Astrocyte of the hippocampus (primary cell): ENCODE data around the gene KRTAP10-12.
A peak's percentile ranks its signal among the peaks of the same experiment; 100 is the strongest.

Source experiments
- DNase-seq: peaks from one replicate; pipeline ENCODE4 v3.0.0; 2011; ENCODE audit warnings: low read depth, low spot score

Gene KRTAP10-12

DNA sequence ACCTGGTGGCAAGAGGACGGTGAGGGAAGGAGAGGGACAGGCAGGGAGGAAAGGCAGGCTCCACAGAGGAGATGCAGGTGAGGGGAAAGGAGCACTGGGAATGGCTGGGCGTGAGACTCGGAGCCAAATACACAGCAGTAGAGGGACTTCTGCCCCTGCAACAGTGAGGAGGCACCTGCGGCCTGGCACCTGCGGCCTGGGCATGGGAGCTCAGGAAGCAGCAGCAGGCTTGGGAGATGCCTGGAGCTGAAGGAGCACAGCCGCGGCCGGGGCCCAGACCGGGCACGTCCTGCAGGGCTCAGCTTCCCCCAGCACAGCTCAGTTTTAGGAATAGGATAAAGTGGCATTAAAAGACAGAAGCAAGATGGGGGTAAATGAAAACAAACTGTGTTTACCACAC is 35.3 kb downstream of the KRTAP10-12 start:
- no peak for DNase-seq

DNA sequence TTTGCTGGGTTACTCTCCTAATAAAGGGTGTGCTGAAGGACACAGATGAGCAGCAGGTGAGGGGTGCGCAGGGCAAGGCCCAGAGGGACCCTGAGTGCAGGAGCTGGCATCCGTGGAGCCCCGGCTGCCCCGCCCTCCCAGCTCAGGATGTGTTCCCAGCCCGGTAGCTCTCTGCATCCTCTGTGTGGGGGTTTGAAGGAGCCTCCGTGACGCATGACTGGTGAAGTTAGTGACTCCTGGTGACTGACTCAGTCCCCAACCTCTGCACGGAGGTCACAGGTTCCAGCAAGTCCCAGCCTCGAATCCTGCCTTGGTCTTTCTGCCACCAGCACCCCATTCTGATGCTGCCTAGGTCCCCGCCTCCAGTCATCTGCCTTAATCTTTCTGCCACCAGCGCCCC is 36.0 kb downstream of the KRTAP10-12 start:
- no peak for DNase-seq

DNA sequence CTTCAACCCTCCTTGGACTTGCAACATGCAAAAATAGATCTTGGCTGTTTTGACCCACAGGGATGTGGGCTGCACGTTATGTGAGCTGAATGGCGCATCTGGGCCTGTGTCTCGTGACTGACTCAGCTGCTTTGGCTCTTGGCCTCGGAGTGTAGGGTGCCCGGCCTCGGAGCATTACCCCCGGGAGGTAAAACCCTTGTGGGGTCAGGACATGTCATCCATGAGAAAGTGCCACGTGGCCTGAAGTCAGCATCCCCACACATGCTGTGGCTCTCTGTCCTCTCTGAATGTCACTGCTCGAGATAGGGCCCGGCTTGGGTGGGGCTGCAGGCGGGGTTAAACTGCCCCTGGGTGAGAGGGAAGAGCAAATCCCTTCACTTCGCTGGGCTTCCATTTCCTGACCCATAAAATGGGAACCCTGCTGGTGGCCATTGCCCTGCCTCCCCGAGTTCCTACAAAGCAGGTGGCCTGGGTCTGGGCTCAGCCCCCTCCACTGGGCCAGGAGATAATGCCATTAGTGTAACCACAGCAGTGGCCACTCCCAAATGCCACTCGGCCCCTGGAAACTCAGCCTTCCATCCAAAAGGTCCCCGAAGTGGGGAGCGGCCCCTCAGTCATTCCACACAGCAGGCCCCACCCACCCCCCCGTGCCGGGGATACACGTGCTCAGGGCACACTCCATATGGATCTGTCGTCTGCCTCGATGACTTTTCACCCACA is 37.2 kb downstream of the KRTAP10-12 start:
- no peak for DNase-seq

DNA sequence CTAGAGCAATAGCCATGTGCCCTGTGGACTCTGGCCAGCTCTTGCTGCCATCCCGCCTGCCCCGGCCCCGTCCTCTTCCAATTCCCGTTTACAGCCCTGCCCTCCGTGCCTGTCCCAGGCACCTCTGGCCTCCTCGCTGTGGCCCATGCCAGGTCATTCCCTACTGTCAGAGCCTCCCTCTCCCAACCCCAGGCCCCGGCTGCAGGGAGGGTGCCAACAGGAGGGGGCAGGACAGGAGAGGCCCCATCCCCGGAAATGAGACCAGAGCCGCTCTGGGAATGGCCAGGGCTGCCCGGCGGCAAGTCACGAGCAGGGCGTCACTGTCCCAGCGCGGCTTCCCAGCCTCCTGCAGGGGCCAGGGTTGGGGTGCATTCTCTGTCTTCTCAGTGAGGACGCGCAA is 37.9 kb downstream of the KRTAP10-12 start:
- DNase-seq = no peak

DNA sequence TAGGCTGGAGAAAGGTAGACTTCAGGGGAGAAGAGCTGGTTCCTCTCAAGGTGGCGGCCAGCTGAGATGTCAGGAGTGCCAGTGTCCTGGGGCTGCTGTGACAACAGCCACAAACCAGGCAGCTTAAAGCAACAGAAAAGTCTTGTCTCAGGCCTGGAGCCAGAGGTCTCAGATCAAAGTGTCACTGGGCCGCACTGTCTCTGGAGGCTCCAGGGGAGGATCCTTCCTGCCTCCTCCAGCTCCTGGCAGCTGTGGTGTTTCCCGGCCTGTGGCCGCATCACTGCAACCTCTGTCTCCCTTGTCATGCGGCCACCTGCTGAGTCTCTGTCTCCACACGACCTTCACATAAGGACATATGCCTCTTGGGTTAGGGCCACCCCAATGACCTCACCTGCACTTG is 38.8 kb downstream of the KRTAP10-12 start:
- no peak for DNase-seq

DNA sequence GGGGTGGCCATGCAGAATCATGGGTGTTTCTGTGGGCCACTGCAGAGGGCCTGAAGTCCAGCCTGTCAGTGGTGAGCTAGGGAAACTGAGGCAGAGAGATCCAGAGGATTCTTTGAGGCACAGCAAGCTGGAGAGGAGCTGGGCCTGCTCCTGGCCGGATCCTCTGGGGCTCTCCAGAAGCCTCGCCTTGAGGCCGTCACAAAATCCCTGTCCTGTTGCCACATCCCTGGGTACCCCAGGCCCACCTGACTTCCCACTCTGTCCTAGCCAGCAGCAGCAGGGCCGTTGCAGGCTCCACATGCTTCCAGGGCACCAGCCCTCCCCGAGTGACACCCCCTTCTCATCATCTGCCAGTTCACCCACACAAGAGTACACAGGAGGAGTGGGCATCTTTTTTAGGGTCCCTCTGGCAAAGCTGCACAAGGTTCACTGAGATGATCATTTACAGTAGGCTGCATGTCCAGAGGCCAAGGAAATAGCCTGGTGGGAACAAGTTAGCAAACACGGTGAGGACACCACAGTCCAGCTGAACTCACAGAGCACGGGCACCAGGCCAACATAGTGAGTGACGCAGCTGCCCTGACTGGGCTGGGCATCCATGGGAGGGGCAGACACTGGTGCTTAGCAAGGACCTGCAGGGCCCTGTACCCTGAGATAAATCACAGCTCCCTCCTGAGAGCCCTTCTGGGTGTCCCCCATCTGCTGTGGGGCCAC is 39.5 kb downstream of the KRTAP10-12 start:
- DNase-seq = no peak

DNA sequence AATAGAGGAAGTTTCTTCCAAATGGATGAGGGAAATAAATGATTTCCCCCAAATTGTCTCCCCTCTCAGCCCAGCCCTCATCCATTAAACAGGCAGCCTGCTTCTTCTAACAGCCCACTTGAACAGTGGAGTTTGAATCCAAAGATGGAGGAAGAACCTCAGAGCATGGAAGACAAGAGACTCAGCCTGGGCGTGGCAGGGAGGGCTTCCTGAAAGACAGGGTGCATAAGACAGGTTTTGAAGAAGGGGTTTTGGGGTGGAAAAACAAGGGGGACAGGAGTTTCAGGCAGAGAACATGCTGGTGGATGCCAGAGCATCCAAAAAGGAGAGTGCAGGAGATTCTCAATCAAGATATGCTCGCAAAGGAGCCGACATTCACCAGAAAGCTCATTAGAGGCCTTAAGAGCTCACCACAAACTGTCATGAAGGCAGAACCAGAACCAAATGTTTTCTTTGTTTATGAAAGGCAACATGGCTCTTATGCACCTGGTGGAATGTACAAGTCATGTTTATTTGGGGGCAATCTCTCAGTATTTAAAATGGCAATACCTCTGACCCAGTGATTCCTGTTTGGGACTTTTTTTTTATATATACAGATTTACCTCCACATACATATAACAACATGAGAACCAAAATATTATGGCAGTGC is 40.9 kb downstream of the KRTAP10-12 start:
- DNase-seq = peak; percentile 43

DNA sequence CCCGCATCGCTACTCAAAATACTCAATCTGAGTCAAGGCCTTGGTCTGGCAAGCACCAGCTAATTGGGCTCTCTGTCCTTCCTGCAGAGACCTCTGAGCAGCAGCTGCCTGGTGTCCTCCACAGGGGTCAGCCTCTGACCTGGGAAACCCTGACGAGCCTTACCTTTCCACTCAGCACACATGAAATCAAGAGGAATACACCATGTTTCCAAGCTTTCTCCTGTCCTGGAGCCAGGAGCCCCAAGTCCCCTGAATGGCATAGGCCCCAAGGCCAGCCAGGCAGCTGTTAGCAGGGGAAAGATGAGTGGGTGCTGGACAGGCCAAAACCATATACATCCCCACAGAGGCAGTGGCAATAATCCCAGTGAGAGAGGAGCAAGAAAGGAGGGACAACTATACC is 41.6 kb downstream of the KRTAP10-12 start:
- DNase-seq = no peak

DNA sequence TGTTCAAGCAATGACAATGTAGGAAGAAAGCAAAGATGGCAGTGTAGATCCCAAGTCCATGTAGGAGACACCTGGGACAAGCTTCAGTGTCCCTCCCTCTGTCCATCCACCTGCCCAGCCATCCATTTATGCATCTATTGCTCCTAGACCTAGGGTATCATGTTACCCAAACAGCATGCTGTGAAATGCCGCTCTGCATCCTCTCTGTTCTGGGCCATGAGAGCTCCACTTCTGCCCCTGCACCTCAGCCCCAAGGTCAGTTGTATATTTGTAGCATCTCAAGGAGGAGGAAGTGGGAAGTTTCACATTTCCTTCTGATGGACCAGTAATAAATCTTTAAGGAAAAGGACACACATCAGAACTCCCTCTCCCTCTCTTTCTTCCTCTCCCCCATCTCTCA is 42.3 kb downstream of the KRTAP10-12 start:
- DNase-seq = no peak

DNA sequence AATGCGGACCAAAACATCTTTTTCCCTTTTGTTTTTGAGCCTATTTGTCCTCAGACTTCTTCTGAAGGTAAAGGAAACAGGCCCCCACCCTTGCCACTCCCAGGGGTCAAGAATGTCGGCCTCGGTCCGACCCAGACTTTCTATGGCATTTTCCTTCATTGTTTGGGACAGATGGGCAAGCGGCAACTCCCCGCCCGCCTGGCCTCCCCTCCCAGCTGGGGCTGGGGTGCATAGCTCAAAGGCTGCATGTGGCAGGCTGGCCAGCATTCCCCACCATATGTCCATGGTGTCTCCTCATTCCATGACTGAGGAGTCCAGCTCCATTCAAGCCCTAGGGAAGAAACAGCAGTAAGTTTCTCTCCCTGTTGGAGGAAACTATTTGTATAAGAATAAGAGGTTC is 43.8 kb downstream of the KRTAP10-12 start:
- no peak for DNase-seq

DNA sequence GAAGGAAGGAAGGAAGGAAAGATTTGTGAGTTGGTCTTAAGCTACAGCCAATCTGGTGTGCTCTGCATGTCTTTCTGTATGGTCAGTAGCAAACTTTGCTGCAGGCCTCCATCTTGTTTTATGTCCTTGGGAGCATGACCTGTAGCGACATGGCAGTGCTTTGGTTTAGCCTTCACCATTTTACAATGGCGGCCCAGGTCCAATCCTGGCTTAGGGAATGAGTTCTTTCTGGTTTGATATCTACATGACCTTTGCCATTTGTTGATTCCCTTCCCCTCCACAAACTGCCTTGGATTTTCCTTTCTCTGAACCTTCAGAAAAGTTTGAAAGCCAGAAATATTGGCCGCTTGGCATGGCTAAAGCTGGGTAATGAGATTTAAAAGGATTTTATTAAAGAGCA is 44.9 kb downstream of the KRTAP10-12 start:
- DNase-seq = no peak

DNA sequence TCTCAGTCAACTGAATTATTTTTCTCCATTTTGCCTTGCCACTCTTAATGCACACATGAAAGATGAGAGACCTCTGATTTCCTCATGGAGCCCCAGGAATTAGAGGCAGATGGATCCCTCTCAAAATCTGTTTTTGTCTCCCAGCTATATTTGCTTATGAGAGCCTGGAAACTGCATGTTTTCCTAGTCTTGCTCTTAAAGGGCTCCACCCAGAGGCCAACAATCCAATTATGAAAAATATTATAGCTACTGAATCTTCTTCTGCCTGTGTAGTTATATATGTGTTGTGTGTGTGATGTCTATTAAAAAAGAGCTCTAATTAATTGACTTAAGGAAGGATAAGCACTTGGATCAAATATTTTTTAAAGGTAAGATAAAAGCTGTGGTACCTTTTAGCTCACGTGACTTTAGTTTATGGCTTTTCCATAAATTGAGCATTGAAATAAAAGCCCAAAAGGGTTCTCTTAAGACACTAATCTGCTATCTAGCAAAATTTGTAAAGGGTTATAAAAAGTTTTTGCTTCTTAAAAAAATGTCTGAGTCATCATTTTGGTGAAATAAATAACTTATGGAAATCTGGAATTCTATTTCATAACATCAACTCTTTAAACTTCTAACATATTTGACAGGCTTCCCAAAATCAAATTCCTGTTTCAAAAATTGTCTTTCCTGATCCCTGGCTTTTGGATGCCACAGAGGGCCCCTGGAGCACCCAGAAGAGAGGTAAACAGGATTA is 45.6 kb downstream of the KRTAP10-12 start:
- DNase-seq = no peak
